Measurements from ENCODE around the gene XRCC1.

GRCh38 chr19:43578787-43579186 is 3.5 kb upstream of the XRCC1 start:
- TF ChIP-seq EZH2 (IDR thresholded peaks at IDR 0.05; ENCODE audit: borderline replicate concordance, low read length): no peak
- TF ChIP-seq CTCF (conservative IDR thresholded peaks at IDR 0.05 in 1 of 2, IDR thresholded peaks at IDR 0.05 in 1 of 2; ENCODE audit: extremely low read depth in 1 of 2, insufficient read depth in 1 of 2, low read depth in 1 of 2, low read length in 2 of 2): no peak
